ENCODE data around the gene PI4KA. TPM values are rescaled to one million over a fixed set of nuclear protein-coding genes. Genes with fewer than 3 reads are reported as not detected.
A peak's percentile ranks its signal among the peaks of the same experiment; 100 is the strongest.

Gene PI4KA
- total and polyA plus RNA-seq, 2 donors from 2014 or later = 37.3 to 92.8 TPM

DNA sequence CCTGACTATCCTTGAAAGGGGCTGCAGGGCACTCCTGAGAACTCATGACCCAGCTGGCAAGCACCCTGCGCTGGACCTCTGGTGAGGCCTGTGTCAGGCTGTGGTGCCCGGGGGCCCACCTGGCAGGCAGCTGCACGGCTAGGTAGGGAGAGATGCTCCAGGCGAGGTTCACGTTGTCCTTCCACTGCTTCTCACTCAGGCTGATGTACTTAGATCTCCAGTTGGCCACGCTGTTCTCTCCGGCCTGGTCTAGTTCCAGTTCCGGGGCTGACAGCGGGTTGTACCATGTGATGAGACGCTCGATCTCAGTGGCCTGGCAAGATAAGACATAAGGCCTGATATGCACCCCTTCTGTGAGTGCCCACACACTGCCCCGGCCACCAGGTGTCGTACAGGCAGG lies 129.4 kb downstream of the PI4KA start:
- H3K4me1 ChIP-seq (ENCODE audit: control insufficient read depth in 2 of 3, insufficient read depth in 2 of 3, low read depth in 1 of 3, low read length in 3 of 3) = no peaks in the 10 kb centered on the region
- no peak overlapping the region for H3K4me3 ChIP-seq (ENCODE audit: low read length in 3 of 3)
- H3K27ac ChIP-seq (ENCODE audit: low read depth in 2 of 2, low read length in 2 of 2) = no peak overlapping the region
- H3K27me3 ChIP-seq (ENCODE audit: control insufficient read depth, insufficient read depth, low read length) = no peaks in the 10 kb centered on the region
- peaks cover 0 to 33% (median 20%) of the 10 kb centered on the region in 3 donors for H3K36me3 ChIP-seq (ENCODE audit: control insufficient read depth in 2 of 3, insufficient read depth in 3 of 3, low read length in 3 of 3)
- DNase-seq (peak in 1 of 5 donors; percentile 66), FAIRE-seq (no peak)
- intact Hi-C loops (cut with DNase I) = no loop called here
- no peaks in the 10 kb centered on the region for H3K9me3 ChIP-seq (ENCODE audit: control insufficient read depth in 2 of 3, insufficient read depth in 1 of 3, low read length in 3 of 3)
- H3K9ac ChIP-seq (ENCODE audit: low read length in 3 of 3) = no peak overlapping the region
- TF ChIP-seq, protein P1, sequence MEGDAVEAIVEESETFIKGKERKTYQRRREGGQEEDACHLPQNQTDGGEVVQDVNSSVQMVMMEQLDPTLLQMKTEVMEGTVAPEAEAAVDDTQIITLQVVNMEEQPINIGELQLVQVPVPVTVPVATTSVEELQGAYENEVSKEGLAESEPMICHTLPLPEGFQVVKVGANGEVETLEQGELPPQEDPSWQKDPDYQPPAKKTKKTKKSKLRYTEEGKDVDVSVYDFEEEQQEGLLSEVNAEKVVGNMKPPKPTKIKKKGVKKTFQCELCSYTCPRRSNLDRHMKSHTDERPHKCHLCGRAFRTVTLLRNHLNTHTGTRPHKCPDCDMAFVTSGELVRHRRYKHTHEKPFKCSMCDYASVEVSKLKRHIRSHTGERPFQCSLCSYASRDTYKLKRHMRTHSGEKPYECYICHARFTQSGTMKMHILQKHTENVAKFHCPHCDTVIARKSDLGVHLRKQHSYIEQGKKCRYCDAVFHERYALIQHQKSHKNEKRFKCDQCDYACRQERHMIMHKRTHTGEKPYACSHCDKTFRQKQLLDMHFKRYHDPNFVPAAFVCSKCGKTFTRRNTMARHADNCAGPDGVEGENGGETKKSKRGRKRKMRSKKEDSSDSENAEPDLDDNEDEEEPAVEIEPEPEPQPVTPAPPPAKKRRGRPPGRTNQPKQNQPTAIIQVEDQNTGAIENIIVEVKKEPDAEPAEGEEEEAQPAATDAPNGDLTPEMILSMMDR (IDR thresholded peaks at IDR 0.05; ENCODE audit: borderline replicate concordance, extremely low read depth, insufficient read depth) = no peak

DNA sequence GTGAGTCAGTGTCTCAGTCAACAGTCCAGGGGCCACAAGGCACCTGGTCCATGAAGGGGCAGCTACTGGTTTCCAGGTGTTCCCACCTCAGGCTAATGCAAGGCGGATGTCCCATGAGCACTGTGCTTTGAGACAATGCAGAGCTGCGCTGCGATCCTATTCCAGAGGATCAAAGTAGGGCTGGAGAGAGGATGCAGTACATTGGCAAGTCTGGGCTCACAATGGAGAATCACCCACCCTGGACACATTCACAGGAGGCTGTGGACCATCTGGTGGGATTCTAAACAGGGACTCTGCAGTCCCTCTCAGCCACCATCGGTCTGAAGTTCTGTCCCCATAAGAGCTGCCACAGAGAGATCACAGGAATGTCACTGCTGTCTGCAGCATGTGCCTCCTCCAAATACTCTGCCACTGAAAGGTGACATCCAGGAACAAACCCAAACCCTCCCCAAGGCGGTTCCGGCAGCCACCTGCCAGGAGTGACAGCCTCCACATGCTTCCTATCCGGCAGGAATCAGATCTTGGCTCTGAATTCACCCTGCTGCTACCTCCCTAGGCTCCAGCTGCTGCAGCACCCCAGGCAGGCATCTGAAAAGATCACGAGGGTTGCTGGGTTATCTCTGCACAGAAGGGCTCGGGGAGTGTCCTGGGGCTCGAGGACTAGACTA lies 130.0 kb downstream of the PI4KA start:
- no peaks in the 10 kb centered on the region for H3K27me3 ChIP-seq (ENCODE audit: control insufficient read depth, insufficient read depth, low read length)
- no peak overlapping the region for H3K4me3 ChIP-seq (ENCODE audit: low read length in 3 of 3)
- H3K4me1 ChIP-seq (ENCODE audit: control insufficient read depth in 2 of 3, insufficient read depth in 2 of 3, low read depth in 1 of 3, low read length in 3 of 3) = no peaks in the 10 kb centered on the region
- H3K36me3 ChIP-seq (ENCODE audit: control insufficient read depth in 2 of 3, insufficient read depth in 3 of 3, low read length in 3 of 3) = peaks cover 0 to 33% (median 20%) of the 10 kb centered on the region in 3 donors
- no peak overlapping the region for H3K27ac ChIP-seq (ENCODE audit: low read depth in 2 of 2, low read length in 2 of 2)
- H3K9me3 ChIP-seq (ENCODE audit: control insufficient read depth in 2 of 3, insufficient read depth in 1 of 3, low read length in 3 of 3) = no peaks in the 10 kb centered on the region
- FAIRE-seq (no peak), DNase-seq (peak in 1 of 5 donors; percentile 15)
- intact Hi-C loops (cut with DNase I) = no loop called here
- TF ChIP-seq, protein P1 (IDR thresholded peaks at IDR 0.05; ENCODE audit: borderline replicate concordance, extremely low read depth, insufficient read depth) = no peak
- no peak overlapping the region for H3K9ac ChIP-seq (ENCODE audit: low read length in 3 of 3)

DNA sequence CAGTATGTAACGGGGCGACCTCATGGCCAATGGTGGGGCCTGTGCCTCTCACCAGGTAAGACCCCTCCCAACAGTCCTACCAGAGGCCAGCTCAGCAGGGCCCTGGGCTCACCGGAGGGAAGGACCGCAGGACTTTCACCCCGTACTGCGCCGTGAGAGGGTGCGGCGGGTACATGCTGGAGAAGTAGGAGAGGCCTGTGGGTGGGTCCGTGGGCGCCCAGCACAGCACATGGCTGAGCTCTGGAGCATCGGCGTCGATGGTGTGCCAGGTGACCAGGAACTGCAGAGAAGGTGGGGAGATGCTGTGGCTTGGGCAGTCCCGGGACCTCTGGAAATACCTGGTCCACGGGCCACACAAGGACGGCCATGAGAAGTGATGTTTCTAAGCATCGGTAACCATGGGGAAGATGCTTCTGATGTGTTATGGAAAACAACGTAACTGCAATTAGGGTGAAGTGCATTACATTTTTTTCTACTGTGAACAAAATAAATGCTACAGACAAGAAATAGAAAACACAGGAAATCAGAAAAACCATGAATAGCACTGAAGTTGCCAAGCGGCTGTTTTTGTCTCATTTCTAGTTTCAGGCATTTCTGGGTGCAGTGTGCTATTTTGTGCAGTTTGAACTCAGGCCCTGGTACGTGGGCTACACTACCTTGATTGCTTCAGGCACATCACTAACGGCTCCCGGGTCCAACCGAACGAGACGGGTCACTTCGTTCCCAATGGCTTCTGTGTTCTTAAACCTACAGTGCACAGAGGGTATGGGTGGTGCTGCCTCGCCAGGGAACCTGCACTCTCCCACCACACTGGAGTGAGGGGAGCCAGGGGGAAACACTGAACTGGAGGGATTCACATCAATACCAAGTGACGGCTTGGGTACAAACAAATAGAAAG lies 131.2 kb downstream of the PI4KA start:
- no peaks in the 10 kb centered on the region for H3K9me3 ChIP-seq (ENCODE audit: control insufficient read depth in 2 of 3, insufficient read depth in 1 of 3, low read length in 3 of 3)
- no peak overlapping the region for H3K27ac ChIP-seq (ENCODE audit: low read depth in 2 of 2, low read length in 2 of 2)
- TF ChIP-seq, protein P1 (IDR thresholded peaks at IDR 0.05; ENCODE audit: borderline replicate concordance, extremely low read depth, insufficient read depth) = no peak
- H3K4me1 ChIP-seq (ENCODE audit: control insufficient read depth in 2 of 3, insufficient read depth in 2 of 3, low read depth in 1 of 3, low read length in 3 of 3) = no peaks in the 10 kb centered on the region
- peak in 1 of 5 donors; percentile 45 for DNase-seq
- peaks cover 0 to 33% (median 20%) of the 10 kb centered on the region in 3 donors for H3K36me3 ChIP-seq (ENCODE audit: control insufficient read depth in 2 of 3, insufficient read depth in 3 of 3, low read length in 3 of 3)
- FAIRE-seq = no peak
- intact Hi-C loops (cut with DNase I) = no loop called here
- no peaks in the 10 kb centered on the region for H3K27me3 ChIP-seq (ENCODE audit: control insufficient read depth, insufficient read depth, low read length)
- no peak overlapping the region for H3K9ac ChIP-seq (ENCODE audit: low read length in 3 of 3)
- no peak overlapping the region for H3K4me3 ChIP-seq (ENCODE audit: low read length in 3 of 3)
